AG04449 (cell line): Measurements from ENCODE around the gene LDHB.
"Not testable (repeated sequence)": the region's sequence is repeated elsewhere in the genome, so short reads cannot be mapped to it uniquely, and the experiment has no call there.

ENCODE experiments used
- CTCF ChIA-PET: fragments of 350-600 bp; formaldehyde crosslinking; extraction: SDS; loops from one replicate; lab custom pipeline; 2021; ENCODE audit warnings: antibody characterized with exemption; lab: Yijun Ruan, JAX
- POLR2A ChIA-PET: fragments of 400-600, 350-600 bp; formaldehyde crosslinking; extraction: SDS; loops from one replicate; lab custom pipeline; 2020; ENCODE audit warnings: antibody characterized with exemption, inconsistent platforms; lab: Yijun Ruan, JAX
- DNase-seq: peaks from one replicate; pipeline ENCODE4 v3.0.0-alpha.2; 2010; ENCODE audit warnings: low read depth, low spot score
- H3K4me3 ChIP-seq: 2 replicates; pipeline ENCODE4 v1.5.1; 2011; ENCODE audit warnings: low read depth, mild to moderate bottlenecking, control low read depth, low read length
- CTCF ChIP-seq: IDR thresholded peaks from one replicate; pipeline ENCODE4 v1.5.1; 2011; ENCODE audit warnings: mild to moderate bottlenecking, moderate library complexity, low read length, control low read depth, inconsistent platforms; ENCODE audit not compliant: insufficient read depth; ENCODE audit errors: missing control alignments

Gene LDHB

GRCh38 chr12:21647179-21647578 is 10.5 kb downstream of the LDHB start:
- no peak overlapping the region for H3K4me3 ChIP-seq
- no peak for TF ChIP-seq CTCF
- ChIA-PET POLR2A (interaction anchor here (0.8 kb wide), 1 partner anchor 10 kb away, joined by 4 read pairs; no protein-coding TSS in a partner anchor), CTCF (interaction anchor here (1.3 kb wide), 1 partner anchor 33 kb away, joined by 3 read pairs; no protein-coding TSS in a partner anchor)
- no peak for DNase-seq

- DNase-seq, POLR2A ChIA-PET, CTCF ChIA-PET, H3K4me3 ChIP-seq: not testable (repeated sequence)
These were observed 12.6 kb downstream of the LDHB start for GRCh38 chr12:21645041-21645500.

- no peak for TF ChIP-seq CTCF
- H3K4me3 ChIP-seq = no peak overlapping the region
- CTCF ChIA-PET = interaction anchor here (0.8 to 1.5 kb wide), 2 partner anchors 10 to 13 kb away, joined by 3 to 4 read pairs; no protein-coding TSS in a partner anchor
- POLR2A ChIA-PET = no interaction called here
- no peak for DNase-seq
These were observed 13.1 kb downstream of the LDHB start for GRCh38 chr12:21644516-21644915.

GRCh38 chr12:21643758-21644157 is 13.9 kb downstream of the LDHB start:
- no peak overlapping the region for H3K4me3 ChIP-seq
- POLR2A ChIA-PET = no interaction called here
- no peak for DNase-seq
- no peak for TF ChIP-seq CTCF
- CTCF ChIA-PET = interaction anchor here (1.5 kb wide), 1 partner anchor 9 kb away, joined by 3 read pairs; no protein-coding TSS in a partner anchor

- ChIA-PET POLR2A (interaction anchor here (0.8 kb wide), 1 partner anchor 9 kb away, joined by 5 read pairs; no protein-coding TSS in a partner anchor), CTCF (interaction anchor here (1.2 to 1.4 kb wide), 3 partner anchors 9 to 55 kb away, joined by 3 read pairs; no protein-coding TSS in a partner anchor)
- TF ChIP-seq CTCF = no peak
- no peak overlapping the region for H3K4me3 ChIP-seq
- DNase-seq = no peak
These were observed 14.8 kb downstream of the LDHB start for GRCh38 chr12:21642707-21643389.

GRCh38 chr12:21638054-21638891 is 19.4 kb downstream of the LDHB start:
- ChIA-PET POLR2A (no interaction called here), CTCF (no interaction called here)
- no peak overlapping the region for H3K4me3 ChIP-seq
- no peak for DNase-seq
- TF ChIP-seq CTCF = no peak
